Activated B cell treated with CpG ODN at 0.5 μM for 24 hours (primary cell): ENCODE measurements around the gene ADARB2. TPM values are rescaled to one million over a fixed set of nuclear protein-coding genes. Genes with fewer than 3 reads are reported as not detected.

ENCODE experiments used
- ATAC-seq: fragments of 200-7000 bp; cut with Tn5 transposase; one replicate; pipeline ENCODE4 v1.10.0; 2021; ENCODE audit warnings: low read depth, mild to moderate bottlenecking, moderate library complexity
- CTCF ChIA-PET: fragments of 350-600 bp; sonication (Branson Sonifier 250); formaldehyde crosslinking; loops from one replicate; lab custom pipeline; 2021; ENCODE audit warnings: antibody characterized with exemption; lab: Charles Lee
- POLR2A ChIA-PET: fragments of 350-600 bp; sonication (Branson Sonifier 250); formaldehyde crosslinking; loops from one replicate; lab custom pipeline; 2021; ENCODE audit warnings: antibody characterized with exemption; lab: Charles Lee
- DNase-seq: peaks from one replicate; pipeline ENCODE4 v3.0.0; 2022
- H3K27ac Mint-ChIP-seq: one replicate; pipeline ENCODE4 v1.8.0; 2020; ENCODE audit warnings: mixed read lengths
- H3K27me3 Mint-ChIP-seq: one replicate; pipeline ENCODE4 v1.8.0; 2021; ENCODE audit warnings: mixed read lengths
- H3K36me3 Mint-ChIP-seq: one replicate; pipeline ENCODE4 v1.8.0; 2021; ENCODE audit warnings: low read depth, mixed read lengths
- H3K4me1 Mint-ChIP-seq: one replicate; pipeline ENCODE4 v1.8.0; 2021; ENCODE audit warnings: mixed read lengths
- H3K4me3 Mint-ChIP-seq: one replicate; pipeline ENCODE4 v1.8.0; 2020; ENCODE audit warnings: mild to moderate bottlenecking, mixed read lengths
- H3K9me3 Mint-ChIP-seq: one replicate; pipeline ENCODE4 v1.8.0; 2020; ENCODE audit warnings: mixed read lengths
- CTCF ChIP-seq: fragments of 200-600 bp; IDR thresholded peaks from one replicate; pipeline ENCODE4 v1.8.0; 2022; ENCODE audit warnings: antibody characterized with exemption, mild to moderate bottlenecking
- intact Hi-C: fragments of 100-400 bp; cut with micrococcal nuclease; formaldehyde crosslinking; loops from one replicate; pipeline ENCODE4 v1.15.1; 2024
- total RNA-seq: library from RNA; stranded (reverse); gene quantifications from 2 replicates; pipeline ENCODE4 v1.2.3, GENCODE V29; 2022

ADARB2 gene
- total RNA-seq, 1 donor from 2014 or later = 0.11 TPM

- no peak for TF ChIP-seq CTCF
- peaks cover 8% of the 10 kb centered on the region for H3K27me3 Mint-ChIP-seq
Observed at GRCh38 chr10:1147810-1148209, 589.5 kb downstream of the ADARB2 start.

GRCh38 chr10:1142596-1142995 is 594.7 kb downstream of the ADARB2 start:
- no peaks in the 10 kb centered on the region for H3K4me1 Mint-ChIP-seq
- intact Hi-C loops = no loop called here
- peaks cover 37% of the 10 kb centered on the region for H3K9me3 Mint-ChIP-seq
- H3K36me3 Mint-ChIP-seq = no peaks in the 10 kb centered on the region
- no peak overlapping the region for H3K4me3 Mint-ChIP-seq
- H3K27ac Mint-ChIP-seq = no peak overlapping the region
- ATAC-seq (no peak), DNase-seq (no peak)
- TF ChIP-seq CTCF = no peak
- CTCF ChIA-PET = no interaction called here
- H3K27me3 Mint-ChIP-seq = peaks cover 4% of the 10 kb centered on the region
- POLR2A ChIA-PET = no interaction called here

More at GRCh38 chr10:1147810-1148209, 589.5 kb downstream of the ADARB2 start:
- Mint-ChIP-seq H3K9me3 (peaks cover 15% of the 10 kb centered on the region), H3K4me3 (no peak overlapping the region), H3K36me3 (no peaks in the 10 kb centered on the region), H3K27ac (no peak overlapping the region), H3K4me1 (no peaks in the 10 kb centered on the region)
- ChIA-PET POLR2A (no interaction called here), CTCF (no interaction called here)
- DNase-seq (no peak), ATAC-seq (no peak)
- intact Hi-C loops = no loop called here

- Mint-ChIP-seq H3K4me1 (no peaks in the 10 kb centered on the region), H3K27ac (no peak overlapping the region), H3K27me3 (peaks cover 6% of the 10 kb centered on the region), H3K4me3 (no peak overlapping the region), H3K9me3 (peaks cover 38% of the 10 kb centered on the region), H3K36me3 (no peaks in the 10 kb centered on the region)
- ATAC-seq (no peak), DNase-seq (no peak)
- ChIA-PET CTCF (no interaction called here), POLR2A (no interaction called here)
- intact Hi-C loops = no loop called here
- no peak for TF ChIP-seq CTCF
Observed at GRCh38 chr10:1141701-1142100, 595.6 kb downstream of the ADARB2 start.

GRCh38 chr10:1141261-1141660 is 596.1 kb downstream of the ADARB2 start:
- TF ChIP-seq CTCF = no peak
- Mint-ChIP-seq H3K27ac (no peak overlapping the region), H3K36me3 (no peaks in the 10 kb centered on the region), H3K4me3 (no peak overlapping the region), H3K27me3 (peaks cover 6% of the 10 kb centered on the region), H3K4me1 (no peaks in the 10 kb centered on the region), H3K9me3 (peaks cover 38% of the 10 kb centered on the region)
- intact Hi-C loops = no loop called here
- CTCF ChIA-PET = no interaction called here
- DNase-seq (no peak), ATAC-seq (no peak)
- POLR2A ChIA-PET = no interaction called here

GRCh38 chr10:1138529-1138928 is 598.8 kb downstream of the ADARB2 start:
- ATAC-seq (no peak), DNase-seq (no peak)
- H3K4me1 Mint-ChIP-seq = no peaks in the 10 kb centered on the region
- H3K4me3 Mint-ChIP-seq = no peak overlapping the region
- intact Hi-C loops = no loop called here
- ChIA-PET CTCF (no interaction called here), POLR2A (no interaction called here)
- H3K27ac Mint-ChIP-seq = no peak overlapping the region
- no peaks in the 10 kb centered on the region for H3K36me3 Mint-ChIP-seq
- H3K9me3 Mint-ChIP-seq = peaks cover 26% of the 10 kb centered on the region
- no peak for TF ChIP-seq CTCF
- H3K27me3 Mint-ChIP-seq = peaks cover 4% of the 10 kb centered on the region
